CD4-positive, alpha-beta T cell treated with Interleukin-15 for 4 hours (primary cell): ENCODE measurements around the gene PPT2.
A peak's percentile ranks its signal among the peaks of the same experiment; 100 is the strongest.

Experiments used
- DNase-seq: peaks from one replicate; pipeline ENCODE4 v3.0.0-alpha.2; 2020; ENCODE audit warnings: low spot score

PPT2 gene, protein sequence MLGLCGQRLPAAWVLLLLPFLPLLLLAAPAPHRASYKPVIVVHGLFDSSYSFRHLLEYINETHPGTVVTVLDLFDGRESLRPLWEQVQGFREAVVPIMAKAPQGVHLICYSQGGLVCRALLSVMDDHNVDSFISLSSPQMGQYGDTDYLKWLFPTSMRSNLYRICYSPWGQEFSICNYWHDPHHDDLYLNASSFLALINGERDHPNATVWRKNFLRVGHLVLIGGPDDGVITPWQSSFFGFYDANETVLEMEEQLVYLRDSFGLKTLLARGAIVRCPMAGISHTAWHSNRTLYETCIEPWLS

DNA sequence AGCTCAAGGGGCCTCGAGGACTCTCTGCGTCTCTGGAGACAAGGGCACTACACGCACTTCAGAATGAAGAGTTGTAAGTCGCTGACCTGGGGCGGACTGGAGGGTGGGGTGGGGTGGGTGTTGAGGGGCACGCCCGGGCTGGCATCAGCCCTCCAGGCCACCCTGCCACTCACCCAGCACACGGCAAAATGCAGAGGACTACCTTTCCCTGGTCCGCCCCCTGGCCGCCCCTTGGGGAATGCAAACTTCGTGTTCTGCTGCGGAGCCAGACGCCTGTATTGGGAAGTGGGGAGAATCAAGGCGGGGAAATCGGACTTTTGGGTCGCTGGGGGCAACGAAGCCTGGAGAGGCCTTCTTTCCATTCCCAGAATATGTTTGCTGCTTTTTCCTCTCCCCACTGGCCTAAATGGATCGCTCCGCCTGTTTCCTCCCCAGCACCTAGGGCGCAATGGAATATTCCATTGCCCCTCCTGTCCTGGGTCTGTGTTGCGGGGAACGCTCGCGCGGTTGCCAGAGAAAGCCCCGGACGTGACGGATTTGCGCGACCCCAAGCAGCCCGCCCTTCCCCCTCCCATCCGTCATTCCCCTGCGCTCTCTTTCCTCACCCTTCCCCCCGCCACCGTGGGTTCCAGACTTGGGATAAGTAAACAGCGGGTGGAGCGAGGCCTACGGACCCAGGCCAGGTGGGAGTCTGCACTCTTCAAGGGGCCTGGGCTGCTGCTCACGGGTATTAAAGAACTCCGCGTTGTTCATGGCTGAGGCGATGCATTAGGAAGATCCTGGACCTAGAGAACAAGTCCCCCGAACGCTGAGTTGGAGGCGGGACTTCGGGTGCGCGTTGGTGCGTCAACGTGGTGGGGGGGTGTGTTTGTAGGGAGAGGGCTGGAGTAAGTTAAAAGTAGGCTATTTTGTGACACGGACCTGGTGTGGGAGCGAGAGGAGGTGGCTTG is at the start of gene PPT2:
Gene PPT2 (plus strand): TSS at position 578 of the 950 bp plus-strand sequence. CDS start 454 bp downstream, outside the sequence.
- DNase-seq: peak; percentile 57

GRCh38 chr6:32105433-32105832 is 48.5 kb upstream of the PPT2 start:
- no peak for DNase-seq

GRCh38 chr6:32107406-32107805 is 46.5 kb upstream of the PPT2 start:
- DNase-seq: no peak

DNA sequence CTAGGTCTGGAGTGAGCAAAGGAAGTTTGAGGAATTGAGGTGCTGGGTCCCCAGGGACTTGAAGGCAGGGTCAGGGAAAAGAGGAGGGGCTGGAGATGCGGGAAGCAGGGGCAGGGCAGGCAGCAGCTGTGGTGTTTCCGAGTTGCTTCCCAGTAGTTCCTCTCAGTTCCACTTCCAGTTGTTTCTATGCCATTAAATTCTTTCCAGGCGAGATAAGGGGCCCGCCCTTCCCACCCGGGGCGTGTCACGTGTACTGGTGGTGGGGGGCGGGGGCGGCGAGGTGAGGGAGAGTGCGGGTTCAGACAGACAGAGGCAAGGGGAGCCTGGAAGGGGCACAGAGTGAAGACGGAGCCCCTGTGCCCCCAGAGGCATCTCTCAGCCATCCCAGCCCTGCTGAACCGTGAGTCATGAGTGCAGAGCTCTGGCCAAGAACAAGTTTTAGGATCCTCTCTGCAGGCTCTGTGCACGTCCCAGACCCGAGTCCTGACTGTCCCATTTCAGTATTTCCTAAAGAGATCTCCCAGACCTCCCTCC is 45.8 kb upstream of the PPT2 start:
- no peak for DNase-seq

- DNase-seq: no peak
Measured at GRCh38 chr6:32108727-32109113, 45.2 kb upstream of the PPT2 start.

DNA sequence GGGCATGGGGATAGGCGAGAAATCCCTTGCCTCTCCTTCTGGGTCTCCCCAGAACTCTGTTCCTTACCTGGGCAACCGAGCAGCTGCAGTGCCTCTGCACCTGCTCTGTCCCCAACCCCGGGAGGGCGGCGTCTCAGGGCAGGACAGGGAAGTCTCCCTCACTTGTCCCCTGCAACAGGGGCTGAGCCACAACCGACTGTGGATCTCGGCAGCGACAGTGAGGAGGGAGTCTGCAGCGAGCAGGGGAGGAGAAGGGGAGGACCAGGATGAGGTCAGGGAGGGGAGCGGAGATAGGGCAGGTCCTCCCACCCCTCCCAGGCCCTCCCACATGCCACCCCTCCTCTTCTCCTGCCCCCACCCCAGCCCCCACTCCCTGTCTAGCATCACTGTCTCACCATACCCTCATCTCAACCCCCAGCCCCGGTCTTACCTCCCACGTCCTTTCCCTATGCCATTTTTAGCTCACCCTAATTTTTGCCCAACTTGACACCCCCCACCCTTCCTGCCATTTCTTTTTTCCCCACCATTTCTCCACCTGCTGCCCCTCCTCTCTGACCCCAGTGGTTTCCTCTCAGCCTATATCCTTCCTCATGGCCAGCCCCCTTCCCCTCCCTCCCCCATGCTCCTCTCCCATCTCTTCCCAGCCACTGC is 44.7 kb upstream of the PPT2 start, which contains the start of gene TNXB:
Gene TNXB (minus strand): TSS at position 225 of the 651 bp plus-strand sequence. CDS start 11,140 bp downstream, outside the sequence.
- DNase-seq: no peak

DNA sequence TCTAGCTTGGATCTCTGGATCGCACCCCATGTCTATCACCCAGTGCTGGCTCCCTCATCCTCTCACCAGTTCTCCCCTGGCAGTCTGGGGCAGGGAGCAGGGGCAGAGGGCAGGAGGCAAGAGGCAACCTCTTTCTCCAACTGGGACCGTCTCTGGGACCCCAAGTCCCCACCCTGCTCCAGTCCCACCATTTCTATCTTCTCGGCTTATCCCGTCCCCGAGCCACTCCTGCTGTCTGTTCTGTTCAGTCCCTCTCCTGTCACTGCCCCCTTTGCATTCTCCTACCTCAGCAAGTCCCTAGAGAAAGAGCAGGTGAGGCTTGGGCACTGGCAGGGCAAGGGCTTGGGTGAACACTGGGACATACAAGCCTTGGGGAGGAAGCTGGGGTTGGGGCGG is 44.2 kb upstream of the PPT2 start:
- no peak for DNase-seq

- no peak for DNase-seq
Measured at GRCh38 chr6:32110632-32111031, 43.3 kb upstream of the PPT2 start.

- no peak for DNase-seq
Measured at GRCh38 chr6:32111424-32112066, 42.4 kb upstream of the PPT2 start.

DNA sequence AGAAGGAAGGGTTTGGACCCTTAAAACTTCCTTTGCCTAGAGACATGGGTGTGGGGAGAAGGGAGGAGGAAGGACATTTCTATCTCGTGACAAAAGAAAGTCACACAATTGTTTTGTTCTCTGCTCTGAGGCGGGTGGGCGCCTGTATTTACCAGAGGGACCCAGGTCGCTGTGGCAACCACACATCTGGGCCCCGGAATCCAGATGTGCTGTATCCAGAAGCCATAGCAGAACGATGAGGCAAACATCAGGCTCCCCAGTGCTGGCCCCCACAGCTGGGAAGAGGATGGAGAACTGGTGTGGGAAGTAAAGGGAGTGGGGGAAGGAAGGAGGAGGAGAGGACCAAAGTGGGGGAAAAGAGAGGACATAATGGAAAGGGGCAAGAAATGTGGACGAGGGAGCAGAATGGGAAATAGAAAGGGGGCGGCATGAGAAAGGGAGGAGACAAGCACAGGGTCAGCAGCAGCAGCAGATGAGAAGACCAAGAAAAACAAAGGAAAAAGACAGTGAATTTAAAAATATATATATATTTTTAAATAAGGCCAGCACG is 41.4 kb upstream of the PPT2 start:
- DNase-seq: no peak

DNA sequence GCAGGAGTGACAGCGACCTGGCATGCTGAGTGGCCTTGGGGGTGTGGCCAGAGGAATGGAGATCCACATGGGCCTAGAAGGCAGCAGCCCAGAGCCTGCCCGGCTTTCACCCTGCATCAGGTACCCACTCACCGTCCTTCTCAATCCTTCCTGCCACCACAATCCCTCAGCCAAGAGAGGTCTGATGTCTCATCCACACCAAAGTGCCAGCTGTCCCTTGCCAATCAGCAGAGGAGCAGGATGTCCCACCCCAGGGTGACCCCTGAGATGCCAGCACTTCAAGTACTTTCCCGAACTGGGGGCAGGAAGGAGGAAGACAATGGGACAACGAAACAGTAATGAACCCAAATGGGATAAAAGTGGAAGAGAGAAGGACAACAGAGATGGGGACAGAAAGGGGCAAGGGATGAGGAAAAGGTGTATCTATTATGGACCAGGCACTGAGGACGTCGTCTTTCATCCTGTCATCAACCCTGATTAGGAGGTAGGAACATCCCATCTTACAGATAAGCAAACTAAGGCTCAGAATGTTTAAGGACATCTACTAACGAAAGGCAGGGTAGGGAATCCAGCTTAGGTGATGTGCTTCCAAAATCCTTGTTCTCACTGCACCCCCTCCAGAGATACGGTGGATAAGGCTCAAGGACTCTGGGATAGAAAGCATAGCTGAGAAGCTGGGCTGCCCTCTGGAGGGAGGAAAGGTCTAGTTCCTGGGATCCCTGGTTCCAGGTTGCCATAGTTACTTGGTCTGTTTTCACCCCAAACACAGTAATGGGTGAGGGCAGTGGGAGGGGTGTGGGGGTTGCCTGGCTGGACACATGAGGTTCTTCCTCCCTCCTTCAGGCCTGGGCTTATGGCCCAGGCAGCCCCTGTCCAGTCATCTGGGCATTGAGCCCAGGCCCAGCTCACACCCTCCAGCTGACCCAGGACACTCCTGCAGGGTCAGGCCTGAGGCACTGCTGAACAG is 40.3 kb upstream of the PPT2 start:
- no peak for DNase-seq

GRCh38 chr6:32114796-32115195 is 39.1 kb upstream of the PPT2 start:
- DNase-seq: no peak

DNA sequence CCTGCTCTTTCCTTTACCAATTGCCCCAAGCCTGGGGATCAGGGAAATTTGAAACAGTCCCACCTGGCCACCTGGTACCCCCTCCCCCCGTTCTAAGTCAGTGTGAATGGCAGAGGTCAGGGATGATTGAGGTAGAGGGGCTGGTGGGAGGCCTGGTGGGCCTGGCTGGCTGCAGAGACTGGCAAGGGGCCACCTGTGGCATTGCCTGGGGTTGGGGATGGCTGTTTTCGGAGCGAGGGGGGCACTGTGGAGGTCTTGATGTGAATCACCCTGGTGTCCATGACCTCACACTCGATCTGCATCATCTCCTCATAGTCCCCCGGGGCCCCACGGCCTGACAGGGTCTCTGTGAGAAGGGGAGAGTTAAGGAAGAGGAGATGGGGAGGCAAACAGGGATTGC is 38.3 kb upstream of the PPT2 start:
- no peak for DNase-seq

- DNase-seq: no peak
Measured at GRCh38 chr6:32116674-32117073, 37.3 kb upstream of the PPT2 start.

DNA sequence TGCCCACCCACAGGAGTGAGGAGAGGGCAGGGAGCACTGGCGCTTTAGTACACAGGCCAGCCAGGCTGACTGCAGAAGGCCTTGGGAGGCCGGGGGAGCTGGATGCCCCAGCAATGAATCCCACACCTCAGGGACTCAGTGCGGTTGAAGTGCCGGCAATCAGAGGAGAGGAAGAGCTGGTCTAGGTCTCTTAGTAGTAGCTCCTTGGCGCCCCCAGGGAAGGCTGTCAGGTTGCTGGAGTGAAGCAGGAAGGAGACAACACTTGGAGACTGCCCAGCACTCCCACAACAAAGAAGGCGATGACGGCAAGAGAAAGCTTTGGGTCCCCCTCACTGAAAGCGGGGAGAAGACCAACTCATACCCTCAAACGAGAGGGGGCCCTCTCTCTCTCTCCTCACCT is 36.5 kb upstream of the PPT2 start:
- DNase-seq: no peak

DNA sequence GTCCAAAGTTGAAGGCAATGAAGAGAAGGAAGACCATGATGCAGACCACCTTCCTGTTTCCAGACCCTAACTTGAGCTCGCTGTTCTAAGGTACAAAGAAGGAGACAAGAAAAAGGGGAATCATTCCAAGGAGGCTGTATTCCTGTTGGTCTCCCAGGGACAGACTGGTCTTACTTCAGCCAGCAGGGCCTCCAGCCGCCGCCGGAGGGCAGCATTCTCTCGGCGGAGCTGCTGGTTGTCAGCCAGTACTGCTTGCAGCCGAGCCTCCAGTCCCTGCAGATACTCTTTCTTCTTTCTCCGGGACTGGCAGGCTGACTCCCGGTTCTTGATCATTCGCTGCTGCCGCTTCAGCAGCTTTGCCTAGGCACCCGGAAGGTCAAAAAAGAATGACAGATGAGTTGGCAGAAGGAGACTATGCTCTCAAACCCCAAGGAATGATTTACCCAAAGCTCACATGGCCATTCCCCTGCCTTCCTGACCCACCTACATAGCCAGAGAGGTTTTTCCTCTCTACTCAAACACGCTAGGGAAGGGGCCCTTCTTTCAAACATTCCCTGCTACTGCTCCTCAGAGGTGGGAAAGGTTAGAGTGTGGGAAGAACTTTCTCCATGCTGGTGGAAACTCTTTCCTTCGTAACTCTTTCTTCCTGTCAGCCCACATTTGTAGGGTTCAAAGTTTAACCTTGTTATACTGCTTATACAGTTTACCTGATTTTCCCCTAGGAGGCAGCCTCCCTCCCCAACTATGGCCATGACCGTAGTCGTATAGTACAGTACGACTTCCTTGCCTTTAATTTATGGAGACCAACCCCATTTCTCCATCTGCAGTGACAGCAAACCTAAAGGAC is 34.9 kb upstream of the PPT2 start:
- DNase-seq: peak; percentile 67

GRCh38 chr6:32120573-32121059 is 33.3 kb upstream of the PPT2 start:
- no peak for DNase-seq

DNA sequence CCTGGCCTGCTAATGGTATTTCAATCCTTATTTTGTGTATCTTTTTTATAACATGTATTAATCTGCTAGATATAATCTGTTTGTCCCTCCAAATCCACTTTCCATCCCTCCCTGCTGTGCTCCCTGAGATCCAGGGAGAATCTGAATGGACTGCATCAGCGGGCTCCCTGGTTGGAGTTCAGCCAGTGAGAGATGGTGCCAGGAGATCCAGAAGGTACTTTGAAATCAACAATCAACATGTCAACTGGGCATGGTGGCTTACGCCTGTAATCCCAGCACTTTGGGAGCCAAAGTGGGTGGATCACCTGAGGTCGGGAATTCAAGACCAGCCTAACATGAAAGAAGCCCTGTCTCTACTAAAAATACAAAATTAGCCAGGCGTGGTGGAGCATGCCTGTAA is 30.3 kb upstream of the PPT2 start:
- no peak for DNase-seq

GRCh38 chr6:32126880-32127279 is 27.1 kb upstream of the PPT2 start:
- no peak for DNase-seq
